ENCODE data around the gene FCN2. TPM values are rescaled to one million over a fixed set of nuclear protein-coding genes. Genes with fewer than 3 reads are reported as not detected.

FCN2 gene
- total RNA-seq, 1 donor from 2014 or later, result not detected

GRCh38 chr9:134909511-134910481 lies 29.2 kb downstream of the FCN2 start:
- no peak for DNase-seq (ENCODE audit: low read depth)

DNA sequence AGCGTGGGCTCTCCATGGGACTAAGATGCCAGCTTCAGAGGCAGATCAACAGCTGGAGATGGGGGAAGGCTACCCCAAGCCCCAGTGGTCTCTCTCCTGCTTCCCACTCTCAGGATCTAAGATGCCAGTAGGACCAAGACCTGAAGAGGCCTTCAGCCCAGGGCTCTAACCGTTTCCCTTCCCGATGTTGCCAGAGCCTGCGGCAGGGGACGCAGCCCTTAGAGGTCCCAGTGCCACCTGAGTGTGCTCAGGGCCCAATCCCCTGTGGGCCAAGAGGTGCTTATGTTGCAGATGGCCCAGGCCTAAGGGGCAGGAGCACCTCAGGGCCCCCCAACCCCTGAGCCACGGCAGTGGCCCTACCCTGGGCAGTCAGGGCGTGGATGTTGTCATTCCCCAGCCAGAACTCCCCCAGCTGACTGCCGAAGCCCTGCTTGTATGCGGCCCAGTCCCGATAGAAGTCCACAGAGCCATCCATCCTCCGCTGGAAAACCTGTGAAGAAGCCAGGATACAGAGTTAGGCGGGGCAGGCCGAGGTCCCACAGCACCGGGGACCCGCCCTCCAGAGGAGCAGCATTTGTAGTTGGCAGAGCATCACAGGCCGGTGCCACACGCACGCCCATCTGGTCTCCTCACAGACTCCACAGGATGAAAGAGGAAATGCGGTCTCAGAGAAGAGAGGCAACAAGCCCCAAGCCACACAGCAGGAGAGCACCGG lies 31.7 kb downstream of the FCN2 start:
- no peak for DNase-seq (ENCODE audit: low read depth)

DNA sequence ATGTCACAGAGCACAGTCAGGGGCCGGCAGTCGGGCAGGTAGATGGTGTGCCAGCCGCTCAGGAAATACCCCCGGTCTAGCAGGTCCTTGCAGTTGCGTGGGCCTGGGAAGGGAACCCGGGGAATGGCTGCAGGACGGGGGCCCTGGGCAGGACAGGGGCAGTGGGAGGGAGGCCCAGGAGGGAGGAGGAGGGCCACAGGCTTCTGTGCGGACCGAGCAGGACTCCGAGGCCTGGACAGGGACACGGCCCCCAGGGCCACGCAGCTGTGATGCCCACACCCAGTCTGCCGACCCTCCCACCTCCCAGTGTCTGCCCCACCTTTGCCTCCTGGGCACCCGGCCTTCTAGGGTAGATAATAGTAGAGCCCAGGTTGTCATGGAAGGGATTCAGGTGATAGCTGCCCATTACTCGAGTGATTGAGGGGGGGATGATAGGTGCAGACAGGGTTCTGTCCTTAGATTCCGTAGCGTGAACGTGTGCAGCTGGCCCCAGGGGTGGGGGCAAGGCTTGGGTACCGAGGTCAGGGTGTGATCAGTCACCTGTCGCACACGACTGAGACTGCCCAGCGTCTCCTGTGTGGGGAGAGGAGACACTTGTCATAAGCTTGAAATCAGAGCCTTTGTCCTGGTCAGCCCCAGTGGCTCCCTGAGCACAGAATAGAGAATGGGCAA lies 32.6 kb downstream of the FCN2 start:
- no peak for DNase-seq (ENCODE audit: low read depth)

- no peak for DNase-seq (ENCODE audit: low read depth)
These were observed 33.3 kb downstream of the FCN2 start for GRCh38 chr9:134913713-134914500.

DNA sequence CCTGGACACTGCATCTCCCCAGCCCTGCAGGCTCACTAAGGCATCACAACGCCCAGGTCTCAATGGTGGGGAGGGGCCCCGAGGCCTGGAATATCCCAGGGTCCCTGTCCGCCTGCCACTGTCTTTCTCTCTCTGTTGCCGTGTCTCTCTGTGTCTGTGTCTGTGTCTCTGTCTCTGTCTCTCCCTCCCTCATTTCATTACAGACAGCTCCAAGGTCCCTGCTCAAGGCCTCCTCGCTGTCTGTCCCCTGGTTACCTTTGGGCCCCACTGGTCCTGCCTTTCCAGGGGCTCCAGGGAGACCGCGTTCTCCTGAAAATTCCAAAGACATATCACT lies 33.9 kb downstream of the FCN2 start:
- no peak for DNase-seq (ENCODE audit: low read depth)

GRCh38 chr9:134915046-134915985 lies 34.7 kb downstream of the FCN2 start:
- DNase-seq (ENCODE audit: low read depth), result no peak

GRCh38 chr9:134916161-134916665 lies 35.6 kb downstream of the FCN2 start:
- DNase-seq (ENCODE audit: low read depth), result no peak

- no peak for DNase-seq (ENCODE audit: low read depth)
These were observed 37.1 kb downstream of the FCN2 start, which contains the start of gene FCN1 for GRCh38 chr9:134917431-134918373. Gene FCN1, minus strand, starts transcription at chr9:134917912. Its CDS starts 41 bp downstream, at chr9:134917871.

DNA sequence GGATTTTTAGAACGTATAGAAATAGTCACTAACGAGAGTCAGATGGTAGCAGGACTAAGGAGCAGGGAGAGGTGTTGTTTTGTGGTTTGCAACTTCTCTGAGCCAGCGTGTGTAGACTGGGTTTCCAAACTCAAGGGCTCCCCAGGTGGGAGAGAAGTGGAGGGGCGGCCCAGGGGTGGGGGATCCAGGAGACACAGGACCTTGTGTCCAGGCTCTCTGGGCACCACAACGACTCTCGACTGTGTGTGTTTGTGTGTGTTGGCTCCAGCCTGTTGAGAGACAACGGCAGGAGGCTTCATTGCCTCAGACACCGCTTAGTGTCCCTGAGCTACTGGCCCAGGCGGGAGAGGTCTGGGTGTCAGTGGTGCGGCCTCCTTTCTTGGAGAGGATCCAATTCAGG lies 38.0 kb downstream of the FCN2 start:
- no peak for DNase-seq (ENCODE audit: low read depth)

- no peak for DNase-seq (ENCODE audit: low read depth)
These were observed 38.7 kb downstream of the FCN2 start for GRCh38 chr9:134919303-134919702.

- no peak for DNase-seq (ENCODE audit: low read depth)
These were observed 41.7 kb downstream of the FCN2 start for GRCh38 chr9:134922066-134922931.

DNA sequence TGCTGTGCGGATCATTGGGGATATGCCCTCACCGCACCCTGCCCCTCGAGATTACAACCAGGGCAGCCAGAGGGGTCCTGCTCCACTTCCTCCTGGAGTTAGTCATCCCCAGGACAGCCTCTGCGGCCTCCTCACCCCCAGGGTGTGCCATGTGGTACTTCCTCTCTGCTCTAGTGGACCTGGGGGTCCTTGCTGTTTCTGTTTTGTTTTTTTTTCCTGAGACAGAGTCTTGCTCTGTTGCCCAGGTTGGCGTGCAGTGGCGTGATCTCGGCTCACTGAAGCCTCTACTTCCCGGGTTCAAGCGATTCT lies 42.3 kb downstream of the FCN2 start:
- no peak for DNase-seq (ENCODE audit: low read depth)

GRCh38 chr9:134923466-134923865 lies 42.9 kb downstream of the FCN2 start:
- no peak for DNase-seq (ENCODE audit: low read depth)

GRCh38 chr9:134925011-134925511 lies 44.5 kb downstream of the FCN2 start:
- DNase-seq (ENCODE audit: low read depth), result no peak

DNA sequence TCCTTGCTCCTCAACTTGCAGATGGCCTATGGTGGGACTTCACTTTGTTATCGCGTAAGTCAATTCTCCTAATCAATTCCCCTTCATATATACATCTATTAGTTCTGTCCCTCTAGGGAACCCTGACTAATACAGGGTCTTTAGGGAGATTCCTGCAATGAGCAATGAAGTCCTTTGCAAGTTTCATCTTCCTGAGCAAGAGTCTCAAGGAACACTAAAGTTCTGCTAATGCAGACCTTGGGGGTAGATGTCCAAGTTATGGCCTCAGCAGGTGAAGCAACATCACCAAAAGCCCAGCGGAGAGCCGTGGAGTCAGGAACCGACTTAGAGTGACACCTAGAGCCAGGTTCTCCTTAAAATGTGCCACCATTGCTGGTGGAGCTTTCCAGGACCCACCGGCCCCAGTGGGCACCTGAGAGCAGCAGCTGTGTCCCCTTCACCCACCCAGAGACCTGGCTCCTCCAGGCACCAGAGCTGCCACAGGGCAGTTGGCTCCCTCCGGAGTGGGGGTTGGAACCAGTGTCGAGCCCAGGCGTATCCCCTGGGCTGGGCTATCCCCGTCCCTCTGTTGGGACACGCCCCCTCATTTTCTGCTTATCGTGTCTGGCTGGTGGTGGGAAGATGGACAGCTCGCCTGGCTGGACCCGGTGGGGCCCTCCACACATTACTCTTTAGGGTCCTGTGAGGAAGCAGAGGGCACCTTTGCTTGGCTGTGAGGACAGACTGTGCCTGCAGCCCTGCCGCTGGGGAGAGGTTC lies 48.0 kb downstream of the FCN2 start:
- DNase-seq (ENCODE audit: low read depth), result no peak

DNA sequence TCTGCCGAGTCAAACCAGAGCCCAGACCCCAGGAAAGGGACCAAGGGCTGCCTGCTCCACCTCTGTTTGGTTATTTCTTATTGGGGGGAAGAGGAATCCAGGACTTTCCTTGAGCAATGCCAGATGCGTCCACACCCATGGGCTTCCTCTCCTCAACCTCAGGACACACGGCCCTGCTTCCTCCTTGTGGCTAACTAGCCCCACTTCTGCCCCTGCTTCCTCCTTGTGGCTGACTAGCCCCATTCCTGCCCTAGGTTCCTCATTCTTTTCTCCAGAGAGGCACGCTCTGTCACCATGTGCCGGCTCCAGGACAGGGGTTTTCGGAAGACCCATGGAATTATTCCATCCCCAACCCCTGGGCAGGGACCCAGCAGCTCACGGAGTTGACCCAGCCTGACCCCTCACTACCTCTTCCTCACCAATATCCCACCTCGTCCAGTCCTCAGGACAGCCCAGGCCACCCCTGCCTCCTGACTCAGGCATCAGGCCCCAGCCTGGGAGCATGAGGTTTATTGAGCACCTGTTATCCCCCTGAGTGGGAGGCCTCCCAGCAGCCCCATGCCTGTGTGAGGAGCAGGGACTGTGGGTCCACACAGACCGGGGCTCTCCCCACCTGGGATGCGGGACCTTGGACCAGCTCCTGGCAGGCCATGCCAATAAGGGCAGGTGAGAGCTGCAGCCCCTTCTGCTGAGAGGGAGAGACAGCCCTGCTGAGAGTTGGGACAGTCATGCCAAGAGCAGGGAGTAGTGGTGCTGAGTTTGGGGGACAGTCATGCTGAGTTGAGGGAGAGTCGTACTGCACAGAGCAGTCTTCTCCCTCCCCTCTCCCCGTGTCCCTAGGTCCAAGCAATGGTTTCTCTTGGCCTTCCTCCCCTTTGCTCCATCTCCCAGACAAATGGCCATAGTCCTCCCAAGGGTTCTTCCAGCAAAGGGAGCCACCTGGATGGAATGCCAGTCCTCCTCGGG lies 48.9 kb downstream of the FCN2 start:
- no peak for DNase-seq (ENCODE audit: low read depth)

All from renal cortical epithelial cell (primary cell).